HEK293T (cell line): ENCODE results near the gene GALNT2.

ENCODE experiments used
- ARNT ChIP-seq: fragments of 450-650 bp; IDR thresholded peaks from 2 replicates; pipeline ENCODE4 v1.6.1; 2017; ENCODE audit warnings: mild to moderate bottlenecking
- BHLHE40 ChIP-seq: fragments of 450-650 bp; IDR thresholded peaks from 2 replicates; pipeline ENCODE4 v1.6.1; 2016; ENCODE audit warnings: mild to moderate bottlenecking, moderate library complexity, borderline replicate concordance
- FOXK2 ChIP-seq: fragments of 450-650 bp; IDR thresholded peaks from 2 replicates; pipeline ENCODE4 v1.6.1; 2016; ENCODE audit warnings: mild to moderate bottlenecking
- HDGF ChIP-seq: fragments of 450-650 bp; IDR thresholded peaks from 2 replicates; pipeline ENCODE4 v1.6.1; 2017; ENCODE audit warnings: antibody characterized with exemption, borderline replicate concordance
- PKNOX1 ChIP-seq: fragments of 450-650 bp; IDR thresholded peaks from 2 replicates; pipeline ENCODE4 v1.6.1; 2016
- SP1 ChIP-seq: fragments of 450-650 bp; IDR thresholded peaks from 2 replicates; pipeline ENCODE4 v1.6.1; 2017
- SUZ12 ChIP-seq: fragments of 450-650 bp; IDR thresholded peaks from 2 replicates; pipeline ENCODE4 v1.6.1; 2016; ENCODE audit warnings: mild to moderate bottlenecking
- TARDBP ChIP-seq: fragments of 450-650 bp; IDR thresholded peaks from 2 replicates; pipeline ENCODE4 v1.6.1; 2016

DNA sequence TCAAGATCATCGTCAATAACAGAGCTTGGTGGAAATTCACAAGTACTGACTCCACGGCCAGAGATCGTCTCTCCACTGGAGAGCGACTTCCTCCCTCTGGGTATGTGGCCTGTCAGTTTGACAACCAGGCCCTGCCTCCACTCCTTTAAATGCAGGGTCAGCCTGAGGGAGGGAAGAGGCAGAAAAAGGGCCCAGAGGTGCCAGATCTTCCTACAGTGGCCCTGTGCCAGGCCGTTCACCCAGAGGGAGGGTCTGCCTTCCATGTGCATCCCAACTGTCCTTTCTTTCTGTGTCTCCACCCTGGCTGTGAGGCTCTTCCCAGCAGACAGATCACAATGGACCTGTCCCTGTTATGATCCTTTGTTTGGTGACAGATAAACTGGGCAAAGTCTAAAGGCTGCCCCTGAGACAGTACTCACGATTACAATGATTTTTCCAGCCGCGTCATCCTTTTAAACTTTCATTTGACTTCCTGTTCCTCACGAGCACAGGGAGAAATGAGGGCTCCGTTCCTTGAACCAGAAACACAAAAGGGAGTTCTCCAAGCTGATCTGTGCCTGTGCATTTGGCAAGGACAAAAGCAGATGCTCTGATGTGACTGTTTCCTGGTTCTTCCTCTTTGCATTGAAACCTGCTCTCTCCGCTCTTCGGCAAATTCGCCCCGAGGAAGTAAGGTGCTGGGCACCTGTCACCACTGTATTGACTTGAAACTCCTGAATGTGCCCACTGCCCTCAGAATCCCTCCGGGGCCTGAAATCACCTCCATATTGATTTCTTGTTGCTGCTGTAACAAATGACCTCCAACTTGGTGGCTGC, 232.4 kb downstream of the GALNT2 start:
- TF ChIP-seq SUZ12 (no peak), PKNOX1 (no peak), SP1 (no peak), BHLHE40 (no peak), FOXK2 (no peak), HDGF (no peak), ARNT (no peak), TARDBP (no peak)
